ENCODE data around the gene RAB3IL1. TPM values are rescaled to one million over a fixed set of nuclear protein-coding genes. Genes with fewer than 3 reads are reported as not detected.
"Not testable (repeated sequence)": the region's sequence is repeated elsewhere in the genome, so short reads cannot be mapped to it uniquely, and the experiment has no call there.

The RAB3IL1 gene
- total RNA-seq (13.0 TPM), polyA plus RNA-seq (30.6 TPM)

DNA sequence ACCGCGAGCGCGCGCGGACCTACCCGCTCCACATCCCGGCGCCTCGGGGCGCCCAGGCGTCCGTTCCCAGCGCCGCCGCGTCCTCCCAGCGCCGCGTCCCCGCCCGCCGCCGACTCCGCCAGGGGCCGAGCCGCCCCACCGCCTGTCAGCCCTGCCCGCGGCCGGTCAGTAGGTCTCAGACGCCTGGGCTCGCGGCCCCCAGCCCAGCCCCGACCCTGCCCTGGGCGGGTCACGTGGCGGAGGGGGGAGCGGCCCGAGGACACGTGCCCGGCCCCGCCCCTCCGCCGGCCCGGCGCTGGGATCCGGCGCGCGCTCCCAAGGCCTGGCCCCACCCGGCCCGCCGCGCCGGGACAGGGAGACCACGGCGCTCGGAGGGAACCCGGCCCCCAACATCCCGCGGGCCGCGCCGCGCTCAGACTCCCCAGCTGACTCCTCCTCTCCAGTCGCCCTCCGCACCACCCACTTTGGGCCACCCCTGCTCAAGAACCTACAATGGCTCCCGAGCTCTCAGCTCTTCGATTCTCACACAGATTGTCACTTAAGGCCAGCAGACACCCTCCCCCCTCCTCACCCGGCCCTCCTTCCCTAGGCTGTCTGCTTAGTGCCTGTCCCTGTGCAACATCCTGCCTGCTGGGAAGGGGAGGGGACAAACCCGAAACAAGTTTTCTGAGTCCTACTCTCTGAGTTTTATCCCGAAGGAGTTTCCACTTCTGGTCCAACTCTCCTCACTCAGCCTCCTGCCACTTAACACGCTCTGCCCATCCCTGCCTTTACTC is at the start of gene RAB3IL1:
TSS of gene RAB3IL1 (minus strand) at position 233 of the 776 bp plus-strand sequence. CDS start at position 34, 199 bp downstream.
- H3K4me1 ChIP-seq (ENCODE audit: insufficient read depth), result no peaks in the 10 kb centered on the region
- DNase-seq (ENCODE audit: extremely low spot score), result no peak
- peak within 1 kb of the TSS; percentile 48 for H3K27ac ChIP-seq (ENCODE audit: low read depth)
- H3K4me3 ChIP-seq (ENCODE audit: low read depth, low read length), result peak within 1 kb of the TSS; percentile 81
- WGBS, result 2% methylated on average over 74 of the region's 74 CpGs
- no peaks in the 10 kb centered on the region for H3K36me3 ChIP-seq (ENCODE audit: insufficient read depth)

DNA sequence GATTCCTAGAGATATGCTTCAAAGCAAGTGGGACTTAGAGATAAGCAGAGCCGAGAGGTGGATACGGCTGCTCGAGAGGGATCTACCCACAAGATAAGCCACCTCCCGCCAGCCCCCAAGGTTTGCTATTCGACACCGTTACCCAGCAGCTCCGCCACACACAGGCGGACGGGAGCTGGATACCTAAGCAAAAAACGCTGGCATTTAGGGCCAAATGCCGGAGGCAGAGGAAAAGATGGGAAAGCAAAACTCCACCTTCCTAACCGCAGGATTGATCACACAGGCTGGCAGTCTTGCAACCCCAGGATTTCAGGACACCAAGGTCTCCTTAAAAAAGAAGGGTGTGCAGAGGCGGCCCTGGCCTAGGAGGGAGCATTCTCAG is 49.4 kb upstream of the RAB3IL1 start:
- under 1% methylated on average over 13 of the region's 13 CpGs for WGBS

DNA sequence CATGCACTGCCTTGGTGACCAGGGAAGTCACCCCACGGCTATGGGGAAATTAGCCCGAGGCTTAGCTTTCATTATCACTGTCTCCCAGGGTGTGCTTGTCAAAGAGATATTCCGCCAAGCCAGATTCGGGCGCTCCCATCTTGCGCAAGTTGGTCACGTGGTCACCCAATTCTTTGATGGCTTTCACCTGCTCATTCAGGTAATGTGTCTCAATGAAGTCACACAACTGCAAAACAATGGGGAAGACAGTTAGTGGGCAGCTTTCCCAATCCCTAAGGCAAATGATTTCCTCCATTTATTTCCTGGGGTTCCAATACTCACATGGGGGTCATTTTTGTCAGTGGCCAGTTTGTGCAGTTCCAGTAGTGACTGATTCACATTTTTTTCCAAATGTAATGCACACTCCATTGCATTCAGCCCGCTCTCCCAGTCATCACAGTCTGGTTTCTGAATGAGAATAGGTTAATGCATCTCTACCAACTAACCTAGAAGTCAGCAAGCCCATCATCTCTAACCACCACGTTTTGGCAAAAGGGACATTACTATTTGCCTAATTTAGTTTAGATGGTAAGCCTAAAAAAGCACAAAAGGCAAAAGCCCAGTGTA is 47.4 kb upstream of the RAB3IL1 start:
- 66% methylated on average over 9 of the region's 9 CpGs for WGBS
- H3K4me1 ChIP-seq (ENCODE audit: insufficient read depth); DNase-seq (ENCODE audit: extremely low spot score); H3K36me3 ChIP-seq (ENCODE audit: insufficient read depth): not testable (repeated sequence)
- Histone ChIP-seq H3K27ac (ENCODE audit: low read depth) (peak overlapping the region; percentile 53), H3K4me3 (ENCODE audit: low read depth, low read length) (peak overlapping the region; percentile 9)

More for the DNA sequence above, 49.4 kb upstream of the RAB3IL1 start:
- Histone ChIP-seq H3K36me3 (ENCODE audit: insufficient read depth) (peaks cover 4% of the 10 kb centered on the region), H3K4me1 (ENCODE audit: insufficient read depth) (no peaks in the 10 kb centered on the region), H3K27ac (ENCODE audit: low read depth) (peak overlapping the region; percentile 100), H3K4me3 (ENCODE audit: low read depth, low read length) (peak overlapping the region; percentile 65)
- no peak for DNase-seq (ENCODE audit: extremely low spot score)

- WGBS, result 75% methylated on average over 4 of the region's 4 CpGs
- Histone ChIP-seq H3K27ac (ENCODE audit: low read depth) (no peak overlapping the region), H3K4me1 (ENCODE audit: insufficient read depth) (no peaks in the 10 kb centered on the region), H3K4me3 (ENCODE audit: low read depth, low read length) (no peak overlapping the region), H3K36me3 (ENCODE audit: insufficient read depth) (peaks cover 4% of the 10 kb centered on the region)
- no peak for DNase-seq (ENCODE audit: extremely low spot score)
These were observed 46.8 kb upstream of the RAB3IL1 start for GRCh38 chr11:61964058-61964665.

- H3K27ac ChIP-seq (ENCODE audit: low read depth), result no peak overlapping the region
These were observed 46.1 kb upstream of the RAB3IL1 start for GRCh38 chr11:61963282-61964057.

GRCh38 chr11:61963016-61963281 is 45.6 kb upstream of the RAB3IL1 start:
- H3K27ac ChIP-seq (ENCODE audit: low read depth), result peak overlapping the region; percentile 25
- no peaks in the 10 kb centered on the region for H3K4me1 ChIP-seq (ENCODE audit: insufficient read depth)
- peaks cover 4% of the 10 kb centered on the region for H3K36me3 ChIP-seq (ENCODE audit: insufficient read depth)
- WGBS, result 97% methylated on average over 3 of the region's 3 CpGs
- DNase-seq (ENCODE audit: extremely low spot score), result no peak
- H3K4me3 ChIP-seq (ENCODE audit: low read depth, low read length), result no peak overlapping the region

More at GRCh38 chr11:61963282-61964057, 46.1 kb upstream of the RAB3IL1 start:
- DNase-seq (ENCODE audit: extremely low spot score), result no peak
- Histone ChIP-seq H3K4me3 (ENCODE audit: low read depth, low read length) (no peak overlapping the region), H3K36me3 (ENCODE audit: insufficient read depth) (peaks cover 4% of the 10 kb centered on the region), H3K4me1 (ENCODE audit: insufficient read depth) (no peaks in the 10 kb centered on the region)
- WGBS, result 57% methylated on average over 10 of the region's 10 CpGs

GRCh38 chr11:61962213-61963015 is 45.0 kb upstream of the RAB3IL1 start:
- Histone ChIP-seq H3K4me3 (ENCODE audit: low read depth, low read length) (no peak overlapping the region), H3K36me3 (ENCODE audit: insufficient read depth) (peaks cover 4% of the 10 kb centered on the region), H3K4me1 (ENCODE audit: insufficient read depth) (no peaks in the 10 kb centered on the region), H3K27ac (ENCODE audit: low read depth) (peak overlapping the region; percentile 25)
- DNase-seq (ENCODE audit: extremely low spot score), result no peak
- WGBS, result 88% methylated on average over 12 of the region's 12 CpGs

- 86% methylated on average over 8 of the region's 8 CpGs for WGBS
- Histone ChIP-seq H3K36me3 (ENCODE audit: insufficient read depth) (peaks cover 4% of the 10 kb centered on the region), H3K27ac (ENCODE audit: low read depth) (no peak overlapping the region), H3K4me1 (ENCODE audit: insufficient read depth) (no peaks in the 10 kb centered on the region), H3K4me3 (ENCODE audit: low read depth, low read length) (no peak overlapping the region)
- DNase-seq (ENCODE audit: extremely low spot score), result no peak
These were observed 44.3 kb upstream of the RAB3IL1 start for GRCh38 chr11:61961570-61962212.

- Histone ChIP-seq H3K36me3 (ENCODE audit: insufficient read depth) (peaks cover 4% of the 10 kb centered on the region), H3K27ac (ENCODE audit: low read depth) (no peak overlapping the region), H3K4me1 (ENCODE audit: insufficient read depth) (no peaks in the 10 kb centered on the region), H3K4me3 (ENCODE audit: low read depth, low read length) (no peak overlapping the region)
- DNase-seq (ENCODE audit: extremely low spot score), result no peak
- 78% methylated on average over 3 of the region's 3 CpGs for WGBS
These were observed 43.2 kb upstream of the RAB3IL1 start for GRCh38 chr11:61960532-61960931.

- no peaks in the 10 kb centered on the region for H3K4me1 ChIP-seq (ENCODE audit: insufficient read depth)
- no peak overlapping the region for H3K4me3 ChIP-seq (ENCODE audit: low read depth, low read length)
- no peaks in the 10 kb centered on the region for H3K36me3 ChIP-seq (ENCODE audit: insufficient read depth)
- DNase-seq (ENCODE audit: extremely low spot score), result no peak
- WGBS, result 88% methylated on average over 6 of the region's 6 CpGs
- H3K27ac ChIP-seq (ENCODE audit: low read depth), result no peak overlapping the region
These were observed 42.3 kb upstream of the RAB3IL1 start for GRCh38 chr11:61959678-61960077.

- WGBS, result 60% methylated on average over 2 of the region's 2 CpGs
- Histone ChIP-seq H3K27ac (ENCODE audit: low read depth) (no peak overlapping the region), H3K4me1 (ENCODE audit: insufficient read depth) (no peaks in the 10 kb centered on the region), H3K36me3 (ENCODE audit: insufficient read depth) (no peaks in the 10 kb centered on the region), H3K4me3 (ENCODE audit: low read depth, low read length) (no peak overlapping the region)
- no peak for DNase-seq (ENCODE audit: extremely low spot score)
These were observed 41.7 kb upstream of the RAB3IL1 start for GRCh38 chr11:61959114-61959513.

DNA sequence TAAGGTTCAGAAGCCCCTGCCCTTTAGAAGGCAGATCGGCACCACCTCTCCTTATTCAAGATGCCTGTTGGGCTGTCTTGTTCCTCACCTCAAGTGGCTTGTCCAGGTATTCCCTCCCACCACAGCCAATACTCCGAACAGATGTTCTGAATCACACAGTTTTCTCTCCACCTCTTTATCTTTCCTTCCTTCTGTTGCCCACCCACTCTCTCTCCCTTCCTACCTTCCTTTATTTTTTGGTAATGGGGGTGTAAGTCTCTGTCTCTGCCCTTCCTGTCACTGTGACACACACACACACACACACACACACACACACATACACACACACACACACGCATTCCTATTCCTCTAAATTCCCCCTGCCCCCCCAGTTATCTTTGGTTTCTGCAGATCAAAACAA is 41.2 kb upstream of the RAB3IL1 start:
- Histone ChIP-seq H3K36me3 (ENCODE audit: insufficient read depth) (no peaks in the 10 kb centered on the region), H3K27ac (ENCODE audit: low read depth) (no peak overlapping the region), H3K4me3 (ENCODE audit: low read depth, low read length) (no peak overlapping the region), H3K4me1 (ENCODE audit: insufficient read depth) (no peaks in the 10 kb centered on the region)
- no peak for DNase-seq (ENCODE audit: extremely low spot score)
- WGBS, result 65% methylated on average over 3 of the region's 3 CpGs

All from urinary bladder (tissue), 4 donors.